Measurements from ENCODE around the gene TRDN.

- TF ChIP-seq CTCF (IDR thresholded peaks at IDR 0.05) (no peak), POLR2A (IDR thresholded peaks at IDR 0.05) (no peak)
Observed at GRCh38 chr6:123329337-123329736, 307.4 kb downstream of the TRDN start.
